CMK (cell line): ENCODE measurements around the gene HEXIM1.
"Not testable (repeated sequence)": the region's sequence is repeated elsewhere in the genome, so short reads cannot be mapped to it uniquely, and the experiment has no call there.

Experiments
- DNase-seq: peaks from one replicate; pipeline ENCODE4 v3.0.0-alpha.2; 2010; ENCODE audit warnings: low read depth

HEXIM1 gene

GRCh38 chr17:45114117-45114932, 34.0 kb upstream of the HEXIM1 start:
- DNase-seq = no peak

GRCh38 chr17:45115015-45115625, 33.2 kb upstream of the HEXIM1 start:
- no peak for DNase-seq

- no peak for DNase-seq
Measured at GRCh38 chr17:45115871-45116270, 32.4 kb upstream of the HEXIM1 start.

GRCh38 chr17:45116434-45117016, 31.8 kb upstream of the HEXIM1 start:
- no peak for DNase-seq

GRCh38 chr17:45117334-45117733, 30.9 kb upstream of the HEXIM1 start:
- DNase-seq = no peak

- DNase-seq = no peak
Measured at GRCh38 chr17:45117848-45118646, 30.2 kb upstream of the HEXIM1 start.

GRCh38 chr17:45118691-45119090, 29.6 kb upstream of the HEXIM1 start:
- DNase-seq = no peak

- no peak for DNase-seq
Measured at GRCh38 chr17:45119964-45120363, 28.3 kb upstream of the HEXIM1 start.

- DNase-seq = no peak
Measured at GRCh38 chr17:45120558-45120957, 27.7 kb upstream of the HEXIM1 start.

- DNase-seq = no peak
Measured at GRCh38 chr17:45121055-45121454, 27.2 kb upstream of the HEXIM1 start.

- no peak for DNase-seq
Measured at GRCh38 chr17:45123076-45123770, 25.1 kb upstream of the HEXIM1 start.

- no peak for DNase-seq
Measured at GRCh38 chr17:45123930-45124796, 24.1 kb upstream of the HEXIM1 start.

- DNase-seq = not testable (repeated sequence)
Measured at GRCh38 chr17:45124797-45125122, 23.5 kb upstream of the HEXIM1 start.

- no peak for DNase-seq
Measured at GRCh38 chr17:45125509-45125908, 22.8 kb upstream of the HEXIM1 start.

- no peak for DNase-seq
Measured at GRCh38 chr17:45127207-45127547, 21.1 kb upstream of the HEXIM1 start.

- DNase-seq = no peak
Measured at GRCh38 chr17:45127548-45128300, 20.6 kb upstream of the HEXIM1 start.

- DNase-seq = no peak
Measured at GRCh38 chr17:45128331-45128730, 19.9 kb upstream of the HEXIM1 start.

- DNase-seq = no peak
Measured at GRCh38 chr17:45128989-45129388, 19.3 kb upstream of the HEXIM1 start.

- DNase-seq = no peak
Measured at GRCh38 chr17:45129426-45129939, 18.8 kb upstream of the HEXIM1 start.
